Fibroblast of lung (primary cell): Measurements from ENCODE around the gene THOC2. TPM values are rescaled to one million over a fixed set of nuclear protein-coding genes. Genes with fewer than 3 reads are reported as not detected.

ENCODE experiments used
- DNase-seq, 2 donors: peaks; one replicate each; pipeline versions ENCODE4 v3.0.0 to v3.0.0-alpha.2; 2010; ENCODE audit warnings: low read depth in 2 of 2
- H2AFZ ChIP-seq: 2 replicates; pipeline ENCODE4 v1.5.1; 2012; ENCODE audit warnings: low read length, control low read depth, inconsistent platforms
- H3K27ac ChIP-seq: 2 replicates; pipeline ENCODE4 v1.5.1; 2011; ENCODE audit warnings: low read length, control low read depth; ENCODE audit not compliant: insufficient read depth
- H3K27me3 ChIP-seq: 2 replicates; pipeline ENCODE4 v1.5.1; 2011; ENCODE audit warnings: mild to moderate bottlenecking, low read length; ENCODE audit not compliant: control insufficient read depth, insufficient read depth
- H3K36me3 ChIP-seq: 2 replicates; pipeline ENCODE4 v1.5.1; 2011; ENCODE audit warnings: low read length; ENCODE audit not compliant: control insufficient read depth, insufficient read depth
- H3K4me1 ChIP-seq: 2 replicates; pipeline ENCODE4 v1.5.1; 2011; ENCODE audit warnings: low read length; ENCODE audit not compliant: control insufficient read depth, insufficient read depth; ENCODE audit errors: extremely low read depth
- H3K4me2 ChIP-seq: 2 replicates; pipeline ENCODE4 v1.5.1; 2011; ENCODE audit warnings: low read length, control low read depth; ENCODE audit not compliant: insufficient read depth; ENCODE audit errors: extremely low read depth
- H3K4me3 ChIP-seq, 4 experiments: fragments of 200-600 bp in 1 of 4; sonication (generic) in 1 of 4; replicated peaks in 1 of 4; 2 replicates each; pipeline ENCODE4 v1.5.1; 2011 to 2016; ENCODE audit warnings: low read length in 4 of 4, low read depth in 3 of 4, mild to moderate bottlenecking in 3 of 4, control low read depth in 2 of 4, inconsistent platforms in 1 of 4, mixed read lengths in 1 of 4; ENCODE audit not compliant: insufficient read depth in 1 of 4; ENCODE audit errors: control extremely low read depth in 1 of 4
- H3K79me2 ChIP-seq: 2 replicates; pipeline ENCODE4 v1.5.1; 2012; ENCODE audit warnings: mild to moderate bottlenecking, low read length, inconsistent platforms; ENCODE audit not compliant: control insufficient read depth, insufficient read depth
- H3K9ac ChIP-seq: 2 replicates; pipeline ENCODE4 v1.5.1; 2011; ENCODE audit warnings: mild to moderate bottlenecking, low read length, control low read depth; ENCODE audit not compliant: insufficient read depth
- H3K9me3 ChIP-seq: 2 replicates; pipeline ENCODE4 v1.5.1; 2012; ENCODE audit warnings: low read depth, low read length; ENCODE audit not compliant: control insufficient read depth, insufficient read depth
- H4K20me1 ChIP-seq: 2 replicates; pipeline ENCODE4 v1.5.1; 2011; ENCODE audit warnings: low read length; ENCODE audit not compliant: control insufficient read depth, insufficient read depth; ENCODE audit errors: extremely low read depth
- EZH2 ChIP-seq: IDR thresholded peaks from 2 replicates; pipeline ENCODE4 v1.5.1; 2012; ENCODE audit warnings: low read length, control low read depth, mild to moderate bottlenecking; ENCODE audit errors: missing control alignments
- polyA plus RNA-seq, 2 donors: library from polyadenylated mRNA; depleted of rRNA in 1 of 2; stranded (reverse) in 1 of 2; unstranded in 1 of 2; fragments of >200 nt; gene quantifications; 2 replicates each; pipeline ENCODE4 v1.2.1, GENCODE V29; 2011 to 2012; ENCODE audit warnings: missing spikeins in 1 of 2
- total RNA-seq: library from RNA; depleted of rRNA; stranded (reverse); fragments of >200 nt; gene quantifications from 2 replicates; pipeline ENCODE4 v1.2.1, GENCODE V29; 2014
- TF ChIP-seq, protein P1 (sequence below), 2 donors: IDR thresholded peaks in 1 of 2; conservative IDR thresholded peaks in 1 of 2; 1 replicate in 1 of 2; 2 replicates in 1 of 2; pipeline ENCODE4 v1.5.1; 2011 to 2012; ENCODE audit warnings: low read length in 2 of 2, control low read depth in 1 of 2, inconsistent platforms in 1 of 2, low read depth in 1 of 2, mild to moderate bottlenecking in 1 of 2

The THOC2 gene
- total and polyA plus RNA-seq, 2 donors (not counting 1 experiment from before 2014, with no cell fraction given) = 62.9 to 70.0 TPM

DNA sequence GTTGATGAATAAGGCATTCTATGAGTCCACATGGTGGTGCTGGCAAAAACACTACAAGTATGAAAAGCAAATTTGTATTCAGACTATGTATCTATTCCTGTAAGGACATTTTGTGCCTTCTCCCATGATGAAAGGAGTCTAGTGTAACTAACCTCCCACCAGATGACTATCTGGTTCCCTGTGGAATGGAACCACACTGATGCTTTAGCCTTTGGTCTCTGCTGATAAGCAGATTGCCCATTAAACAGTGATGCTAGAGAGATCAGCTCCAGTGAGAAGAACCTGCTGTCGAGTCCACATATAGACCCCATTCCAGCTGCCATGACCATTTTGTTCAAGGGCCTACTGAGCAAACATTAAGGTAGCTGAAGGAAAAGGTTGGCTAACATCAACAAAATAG is 10.5 kb upstream of the THOC2 start:
- no peak for DNase-seq
- no peak overlapping the region for H3K9ac ChIP-seq
- H3K79me2 ChIP-seq = no peaks in the 10 kb centered on the region
- no peak overlapping the region for H3K27ac ChIP-seq
- TF ChIP-seq, protein P1, sequence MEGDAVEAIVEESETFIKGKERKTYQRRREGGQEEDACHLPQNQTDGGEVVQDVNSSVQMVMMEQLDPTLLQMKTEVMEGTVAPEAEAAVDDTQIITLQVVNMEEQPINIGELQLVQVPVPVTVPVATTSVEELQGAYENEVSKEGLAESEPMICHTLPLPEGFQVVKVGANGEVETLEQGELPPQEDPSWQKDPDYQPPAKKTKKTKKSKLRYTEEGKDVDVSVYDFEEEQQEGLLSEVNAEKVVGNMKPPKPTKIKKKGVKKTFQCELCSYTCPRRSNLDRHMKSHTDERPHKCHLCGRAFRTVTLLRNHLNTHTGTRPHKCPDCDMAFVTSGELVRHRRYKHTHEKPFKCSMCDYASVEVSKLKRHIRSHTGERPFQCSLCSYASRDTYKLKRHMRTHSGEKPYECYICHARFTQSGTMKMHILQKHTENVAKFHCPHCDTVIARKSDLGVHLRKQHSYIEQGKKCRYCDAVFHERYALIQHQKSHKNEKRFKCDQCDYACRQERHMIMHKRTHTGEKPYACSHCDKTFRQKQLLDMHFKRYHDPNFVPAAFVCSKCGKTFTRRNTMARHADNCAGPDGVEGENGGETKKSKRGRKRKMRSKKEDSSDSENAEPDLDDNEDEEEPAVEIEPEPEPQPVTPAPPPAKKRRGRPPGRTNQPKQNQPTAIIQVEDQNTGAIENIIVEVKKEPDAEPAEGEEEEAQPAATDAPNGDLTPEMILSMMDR (conservative IDR thresholded peaks at IDR 0.05 in 1 of 2, IDR thresholded peaks at IDR 0.05 in 1 of 2; ENCODE audit: low read depth in 1 of 2, low read length in 2 of 2) = no peak
- no peak for TF ChIP-seq EZH2
- no peaks in the 10 kb centered on the region for H3K4me1 ChIP-seq
- no peak overlapping the region for H2AFZ ChIP-seq
- no peaks in the 10 kb centered on the region for H3K27me3 ChIP-seq
- H3K4me2 ChIP-seq = no peak overlapping the region
- no peaks in the 10 kb centered on the region for H4K20me1 ChIP-seq
- no peaks in the 10 kb centered on the region for H3K36me3 ChIP-seq
- H3K9me3 ChIP-seq = no peaks in the 10 kb centered on the region
- H3K4me3 ChIP-seq = no peak overlapping the region

DNA sequence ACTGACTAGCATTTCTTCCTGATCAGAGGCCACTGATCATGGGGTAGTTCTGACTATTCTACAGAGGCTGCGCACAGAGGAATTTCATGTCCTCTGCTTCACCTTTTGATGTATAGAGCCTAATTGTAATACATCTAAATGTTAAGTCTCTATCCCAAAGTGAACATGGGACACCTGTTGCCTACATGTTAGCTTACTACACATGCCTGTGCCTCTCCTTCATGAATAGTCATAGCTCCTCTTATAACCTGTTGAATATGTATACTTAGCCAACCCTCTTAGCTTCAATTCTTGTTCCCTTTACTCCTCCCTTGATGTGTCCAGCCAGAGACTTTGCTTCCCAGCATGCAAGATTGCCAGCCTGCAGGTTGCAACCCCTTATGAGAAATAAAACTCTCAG is 9.6 kb upstream of the THOC2 start:
- Histone ChIP-seq H3K27ac (no peak overlapping the region), H3K9ac (no peak overlapping the region), H3K4me2 (no peak overlapping the region), H3K4me3 (no peak overlapping the region), H3K36me3 (no peaks in the 10 kb centered on the region), H2AFZ (no peak overlapping the region), H4K20me1 (no peaks in the 10 kb centered on the region), H3K9me3 (no peaks in the 10 kb centered on the region), H3K4me1 (no peaks in the 10 kb centered on the region), H3K79me2 (no peaks in the 10 kb centered on the region), H3K27me3 (no peaks in the 10 kb centered on the region)
- no peak for DNase-seq
- TF ChIP-seq, protein P1 (conservative IDR thresholded peaks at IDR 0.05 in 1 of 2, IDR thresholded peaks at IDR 0.05 in 1 of 2; ENCODE audit: low read depth in 1 of 2, low read length in 2 of 2) = no peak
- TF ChIP-seq EZH2 = no peak

DNA sequence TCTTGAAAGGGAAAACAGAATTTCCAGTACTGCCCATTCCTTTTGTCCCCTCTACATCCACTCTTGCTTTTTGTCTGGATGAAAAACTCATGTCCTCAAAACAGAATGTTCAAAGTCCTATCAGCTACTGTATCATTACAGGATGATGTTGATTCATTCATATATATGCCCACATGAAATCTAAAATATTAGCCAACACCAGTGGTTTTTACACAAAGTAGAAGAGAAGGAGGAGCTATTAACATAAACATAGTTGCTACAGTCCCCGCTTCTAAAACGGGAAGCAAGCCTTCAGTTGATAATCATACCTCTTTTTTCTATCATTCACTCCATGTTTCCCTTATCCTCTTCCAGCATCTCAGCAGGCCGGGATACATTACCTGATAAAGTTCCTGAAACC is 7.7 kb upstream of the THOC2 start:
- DNase-seq = no peak

More for the DNA sequence above, 7.7 kb upstream of the THOC2 start:
- TF ChIP-seq, protein P1 (conservative IDR thresholded peaks at IDR 0.05 in 1 of 2, IDR thresholded peaks at IDR 0.05 in 1 of 2; ENCODE audit: low read depth in 1 of 2, low read length in 2 of 2) = no peak
- no peak for TF ChIP-seq EZH2
- H3K36me3 ChIP-seq = no peaks in the 10 kb centered on the region
- H3K27me3 ChIP-seq = no peaks in the 10 kb centered on the region
- no peak overlapping the region for H3K9ac ChIP-seq
- H3K4me2 ChIP-seq = no peak overlapping the region
- no peak overlapping the region for H2AFZ ChIP-seq
- no peaks in the 10 kb centered on the region for H3K9me3 ChIP-seq
- H3K4me1 ChIP-seq = no peaks in the 10 kb centered on the region
- H4K20me1 ChIP-seq = no peaks in the 10 kb centered on the region
- H3K4me3 ChIP-seq = no peak overlapping the region
- no peaks in the 10 kb centered on the region for H3K79me2 ChIP-seq
- no peak overlapping the region for H3K27ac ChIP-seq
